ENCODE measurements around the gene XYLT2. TPM values are rescaled to one million over a fixed set of nuclear protein-coding genes. Genes with fewer than 3 reads are reported as not detected.

XYLT2 gene
- total and polyA plus RNA-seq, 3 donors from 2014 or later, result 37.6 to 47.4 (median 44.1) TPM

GRCh38 chr17:50375858-50376538 is 30.1 kb downstream of the XYLT2 start:
- Histone ChIP-seq H3K9me3 (no peaks in the 10 kb centered on the region), H3K27me3 (no peaks in the 10 kb centered on the region), H3K36me3 (ENCODE audit: low read depth, missing control alignments) (no peaks in the 10 kb centered on the region), H3K27ac (no peak overlapping the region), H3K4me1 (peaks cover 19% of the 10 kb centered on the region), H3K4me3 (no peak overlapping the region)
- intact Hi-C loops (cut with DNase I; ENCODE audit: low total_unique reads), result loop anchor here (10.0 kb wide), 1 partner anchor 99 kb away; the partner anchor contains the start of gene RSAD1
- 69 to 74% methylated on average over 5 of the region's 5 CpGs for WGBS, 2 donors
- DNase-seq, result no peak
- no peak for TF ChIP-seq CTCF (IDR thresholded peaks at IDR 0.05)
- no peak for TF ChIP-seq POLR2A (IDR thresholded peaks at IDR 0.05)

- Histone ChIP-seq H3K36me3 (ENCODE audit: low read depth, missing control alignments) (no peaks in the 10 kb centered on the region), H3K4me3 (no peak overlapping the region), H3K27me3 (no peaks in the 10 kb centered on the region), H3K4me1 (no peaks in the 10 kb centered on the region), H3K9me3 (no peaks in the 10 kb centered on the region), H3K27ac (no peak overlapping the region)
- 93 to 97% methylated on average over 6 of the region's 6 CpGs for WGBS, 2 donors
- no peak for TF ChIP-seq CTCF (IDR thresholded peaks at IDR 0.05)
- no peak for TF ChIP-seq POLR2A (IDR thresholded peaks at IDR 0.05)
- intact Hi-C loops (cut with DNase I; ENCODE audit: low total_unique reads), result loop anchor here (10.0 kb wide), 1 partner anchor 95 kb away; the partner anchor contains the start of gene RSAD1
- no peak for DNase-seq
Measured at GRCh38 chr17:50379351-50380132, 33.6 kb downstream of the XYLT2 start.

GRCh38 chr17:50380369-50381259 is 34.7 kb downstream of the XYLT2 start:
- Histone ChIP-seq H3K4me3 (no peak overlapping the region), H3K9me3 (no peaks in the 10 kb centered on the region), H3K27ac (no peak overlapping the region), H3K27me3 (no peaks in the 10 kb centered on the region), H3K4me1 (no peaks in the 10 kb centered on the region), H3K36me3 (ENCODE audit: low read depth, missing control alignments) (no peaks in the 10 kb centered on the region)
- DNase-seq, result no peak
- TF ChIP-seq POLR2A (IDR thresholded peaks at IDR 0.05), result no peak
- no peak for TF ChIP-seq CTCF (IDR thresholded peaks at IDR 0.05)
- WGBS, 2 donors, result 88 to 93% methylated on average over 12 to 13 of the region's 13 CpGs
- intact Hi-C loops (cut with DNase I; ENCODE audit: low total_unique reads), result no loop called here

GRCh38 chr17:50381260-50381815 is 35.4 kb downstream of the XYLT2 start:
- no peak overlapping the region for H3K27ac ChIP-seq
- no peak for TF ChIP-seq POLR2A (IDR thresholded peaks at IDR 0.05)
- no peak for TF ChIP-seq CTCF (IDR thresholded peaks at IDR 0.05)
- intact Hi-C loops (cut with DNase I; ENCODE audit: low total_unique reads), result no loop called here
- H3K36me3 ChIP-seq (ENCODE audit: low read depth, missing control alignments), result no peaks in the 10 kb centered on the region
- no peak for DNase-seq
- H3K27me3 ChIP-seq, result no peaks in the 10 kb centered on the region
- no peak overlapping the region for H3K4me3 ChIP-seq
- WGBS, 2 donors, result 87 to 88% methylated on average over 7 of the region's 7 CpGs
- no peaks in the 10 kb centered on the region for H3K4me1 ChIP-seq
- no peaks in the 10 kb centered on the region for H3K9me3 ChIP-seq

All from testis (tissue), 3 donors.